Measurements from ENCODE around the gene TCAF1. TPM values are rescaled to one million over a fixed set of nuclear protein-coding genes. Genes with fewer than 3 reads are reported as not detected.
"Not testable (repeated sequence)": the region's sequence is repeated elsewhere in the genome, so short reads cannot be mapped to it uniquely, and the experiment has no call there.

TCAF1 gene
- total and polyA plus RNA-seq, 2 donors (not counting 3 experiments of a cell fraction or from before 2014, with no cell fraction given): 29.0 to 48.3 TPM

- H3K79me2 ChIP-seq (ENCODE audit: control insufficient read depth, insufficient read depth, low read length); H3K27ac ChIP-seq (ENCODE audit: insufficient read depth, low read depth, low read length); H3K36me3 ChIP-seq (ENCODE audit: control insufficient read depth in 2 of 2, extremely low read depth in 1 of 2, insufficient read depth in 2 of 2, low read length in 2 of 2); CTCF ChIA-PET; H4K20me1 ChIP-seq (replicated peaks; ENCODE audit: control insufficient read depth, extremely low read depth, insufficient read depth, low read length); POLR2A ChIA-PET; H3K4me3 ChIP-seq (replicated peaks in 1 of 3; ENCODE audit: insufficient read depth in 1 of 3, low read depth in 1 of 3, low read length in 3 of 3); intact Hi-C loops (cut with micrococcal nuclease); H3K9me3 ChIP-seq (replicated peaks; ENCODE audit: control insufficient read depth, insufficient read depth, low read length); FAIRE-seq; DNase-seq (ENCODE audit: low read depth, low spot score); H3K4me1 ChIP-seq (ENCODE audit: control insufficient read depth, extremely low read depth, insufficient read depth, low read length); H3K27me3 ChIP-seq (ENCODE audit: control insufficient read depth in 2 of 2, insufficient read depth in 2 of 2, low read length in 2 of 2); H3K9ac ChIP-seq (replicated peaks; ENCODE audit: extremely low read depth, insufficient read depth, low read length); H2AFZ ChIP-seq (ENCODE audit: low read depth, low read length); H3K9me1 ChIP-seq (replicated peaks; ENCODE audit: control insufficient read depth, extremely low read depth, insufficient read depth, low read length); H3K4me2 ChIP-seq (ENCODE audit: insufficient read depth, low read length); dilution Hi-C loops (cut with MboI; ENCODE audit: extremely low pct_ligation_motif_present, low sequenced_read_pairs): not testable (repeated sequence)
- BruUV-seq (replicated peaks): TSS peak; percentile 64
Observed at GRCh38 chr7:143824295-143825135, 77.5 kb downstream of the TCAF1 start.

GRCh38 chr7:143823634-143824294 is 78.2 kb downstream of the TCAF1 start:
- CTCF ChIA-PET; H3K9me3 ChIP-seq (replicated peaks; ENCODE audit: control insufficient read depth, insufficient read depth, low read length); H3K4me2 ChIP-seq (ENCODE audit: insufficient read depth, low read length); H4K20me1 ChIP-seq (replicated peaks; ENCODE audit: control insufficient read depth, extremely low read depth, insufficient read depth, low read length); H3K36me3 ChIP-seq (ENCODE audit: control insufficient read depth in 2 of 2, extremely low read depth in 1 of 2, insufficient read depth in 2 of 2, low read length in 2 of 2); POLR2A ChIA-PET; intact Hi-C loops (cut with micrococcal nuclease); H3K9ac ChIP-seq (replicated peaks; ENCODE audit: extremely low read depth, insufficient read depth, low read length); H2AFZ ChIP-seq (ENCODE audit: low read depth, low read length); dilution Hi-C loops (cut with MboI; ENCODE audit: extremely low pct_ligation_motif_present, low sequenced_read_pairs); H3K4me1 ChIP-seq (ENCODE audit: control insufficient read depth, extremely low read depth, insufficient read depth, low read length); H3K4me3 ChIP-seq (replicated peaks in 1 of 3; ENCODE audit: insufficient read depth in 1 of 3, low read depth in 1 of 3, low read length in 3 of 3); FAIRE-seq; H3K79me2 ChIP-seq (ENCODE audit: control insufficient read depth, insufficient read depth, low read length); H3K27me3 ChIP-seq (ENCODE audit: control insufficient read depth in 2 of 2, insufficient read depth in 2 of 2, low read length in 2 of 2); DNase-seq (ENCODE audit: low read depth, low spot score); H3K9me1 ChIP-seq (replicated peaks; ENCODE audit: control insufficient read depth, extremely low read depth, insufficient read depth, low read length): not testable (repeated sequence)
- peak overlapping the region; percentile 37 for H3K27ac ChIP-seq (ENCODE audit: insufficient read depth, low read depth, low read length)
- TSS peak; percentile 92 for BruUV-seq (replicated peaks)

- H3K27ac ChIP-seq (ENCODE audit: insufficient read depth, low read depth, low read length); H3K79me2 ChIP-seq (ENCODE audit: control insufficient read depth, insufficient read depth, low read length); H3K4me1 ChIP-seq (ENCODE audit: control insufficient read depth, extremely low read depth, insufficient read depth, low read length); H3K4me3 ChIP-seq (replicated peaks in 1 of 3; ENCODE audit: insufficient read depth in 1 of 3, low read depth in 1 of 3, low read length in 3 of 3); intact Hi-C loops (cut with micrococcal nuclease); BruUV-seq (replicated peaks); CTCF ChIA-PET; FAIRE-seq; H3K9ac ChIP-seq (replicated peaks; ENCODE audit: extremely low read depth, insufficient read depth, low read length); H3K9me1 ChIP-seq (replicated peaks; ENCODE audit: control insufficient read depth, extremely low read depth, insufficient read depth, low read length); DNase-seq (ENCODE audit: low read depth, low spot score); H3K9me3 ChIP-seq (replicated peaks; ENCODE audit: control insufficient read depth, insufficient read depth, low read length); H3K36me3 ChIP-seq (ENCODE audit: control insufficient read depth in 2 of 2, extremely low read depth in 1 of 2, insufficient read depth in 2 of 2, low read length in 2 of 2); H4K20me1 ChIP-seq (replicated peaks; ENCODE audit: control insufficient read depth, extremely low read depth, insufficient read depth, low read length); POLR2A ChIA-PET; H3K4me2 ChIP-seq (ENCODE audit: insufficient read depth, low read length); dilution Hi-C loops (cut with MboI; ENCODE audit: extremely low pct_ligation_motif_present, low sequenced_read_pairs); H3K27me3 ChIP-seq (ENCODE audit: control insufficient read depth in 2 of 2, insufficient read depth in 2 of 2, low read length in 2 of 2); H2AFZ ChIP-seq (ENCODE audit: low read depth, low read length): not testable (repeated sequence)
Observed at GRCh38 chr7:143821392-143822277, 80.3 kb downstream of the TCAF1 start.

GRCh38 chr7:143817873-143818272 is 84.1 kb downstream of the TCAF1 start:
- H3K9me1 ChIP-seq (replicated peaks; ENCODE audit: control insufficient read depth, extremely low read depth, insufficient read depth, low read length); H4K20me1 ChIP-seq (replicated peaks; ENCODE audit: control insufficient read depth, extremely low read depth, insufficient read depth, low read length); dilution Hi-C loops (cut with MboI; ENCODE audit: extremely low pct_ligation_motif_present, low sequenced_read_pairs); H3K4me1 ChIP-seq (ENCODE audit: control insufficient read depth, extremely low read depth, insufficient read depth, low read length); H3K9me3 ChIP-seq (replicated peaks; ENCODE audit: control insufficient read depth, insufficient read depth, low read length); H3K9ac ChIP-seq (replicated peaks; ENCODE audit: extremely low read depth, insufficient read depth, low read length); H3K27ac ChIP-seq (ENCODE audit: insufficient read depth, low read depth, low read length); intact Hi-C loops (cut with micrococcal nuclease); BruUV-seq (replicated peaks); H3K27me3 ChIP-seq (ENCODE audit: control insufficient read depth in 2 of 2, insufficient read depth in 2 of 2, low read length in 2 of 2); CTCF ChIA-PET; POLR2A ChIA-PET; H3K79me2 ChIP-seq (ENCODE audit: control insufficient read depth, insufficient read depth, low read length); H3K4me2 ChIP-seq (ENCODE audit: insufficient read depth, low read length); H3K36me3 ChIP-seq (ENCODE audit: control insufficient read depth in 2 of 2, extremely low read depth in 1 of 2, insufficient read depth in 2 of 2, low read length in 2 of 2); FAIRE-seq; DNase-seq (ENCODE audit: low read depth, low spot score); H3K4me3 ChIP-seq (replicated peaks in 1 of 3; ENCODE audit: insufficient read depth in 1 of 3, low read depth in 1 of 3, low read length in 3 of 3); H2AFZ ChIP-seq (ENCODE audit: low read depth, low read length): not testable (repeated sequence)
